Occipital lobe (tissue), 2 donors: ENCODE data around the gene PCDHGA8. TPM values are rescaled to one million over a fixed set of nuclear protein-coding genes. Genes with fewer than 3 reads are reported as not detected.
"Not testable (repeated sequence)": the region's sequence is repeated elsewhere in the genome, so short reads cannot be mapped to it uniquely, and the experiment has no call there.

Experiments used
- DNase-seq: peaks from one replicate; lab custom pipeline; 2025; lab: John Stamatoyannopoulos, UW
- total RNA-seq: library from RNA; depleted of rRNA; stranded (reverse); fragments of >200 nt; gene quantifications from one replicate; pipeline ENCODE4 v1.2.3, GENCODE V29; 2014

The PCDHGA8 gene
- total RNA-seq, 1 donor from 2014 or later, result 8.0 TPM

GRCh38 chr5:141402553-141403243 is 10.3 kb downstream of the PCDHGA8 start, which contains the start of gene PCDHGA9:
PCDHGA9 (plus strand) TSS chr5:141402778; CDS start chr5:141402953, 175 bp downstream.
- DNase-seq, result no peak

GRCh38 chr5:141403387-141403786 is 11.0 kb downstream of the PCDHGA8 start:
- no peak for DNase-seq

GRCh38 chr5:141407790-141408505 is 15.5 kb downstream of the PCDHGA8 start, which contains the start of gene PCDHGB6:
PCDHGB6 (plus strand) TSS chr5:141408021; CDS start chr5:141408203, 182 bp downstream.
- not testable (repeated sequence) for DNase-seq

GRCh38 chr5:141409598-141410306 is 17.3 kb downstream of the PCDHGA8 start:
- DNase-seq, result no peak

- DNase-seq, result no peak
Measured at GRCh38 chr5:141411575-141411974, 19.1 kb downstream of the PCDHGA8 start.

GRCh38 chr5:141412854-141413539 is 20.6 kb downstream of the PCDHGA8 start, which contains the start of gene PCDHGA10:
PCDHGA10 (plus strand) TSS chr5:141412987; CDS start chr5:141413176, 189 bp downstream.
- no peak for DNase-seq

- no peak for DNase-seq
Measured at GRCh38 chr5:141413540-141414069, 21.2 kb downstream of the PCDHGA8 start.

GRCh38 chr5:141414548-141415274 is 22.3 kb downstream of the PCDHGA8 start:
- DNase-seq, result not testable (repeated sequence)

- not testable (repeated sequence) for DNase-seq
Measured at GRCh38 chr5:141415275-141415618, 22.8 kb downstream of the PCDHGA8 start.

- DNase-seq, result not testable (repeated sequence)
Measured at GRCh38 chr5:141417494-141418172, 25.2 kb downstream of the PCDHGA8 start, which contains the start of gene PCDHGB7. PCDHGB7 (plus strand) TSS chr5:141417677; CDS start chr5:141417860, 183 bp downstream.

- no peak for DNase-seq
Measured at GRCh38 chr5:141419074-141419880, 26.8 kb downstream of the PCDHGA8 start.

GRCh38 chr5:141420855-141421488 is 28.5 kb downstream of the PCDHGA8 start, which contains the start of gene PCDHGA11:
PCDHGA11 (plus strand) TSS chr5:141421051; CDS start chr5:141421228, 177 bp downstream.
- no peak for DNase-seq

GRCh38 chr5:141421489-141421855 is 29.0 kb downstream of the PCDHGA8 start:
- DNase-seq, result no peak

GRCh38 chr5:141422742-141423291 is 30.4 kb downstream of the PCDHGA8 start:
- no peak for DNase-seq

- DNase-seq, result no peak
Measured at GRCh38 chr5:141427783-141428426, 35.5 kb downstream of the PCDHGA8 start.

GRCh38 chr5:141430332-141431113 is 38.1 kb downstream of the PCDHGA8 start, which contains the start of gene PCDHGA12:
PCDHGA12 (plus strand) TSS chr5:141430507; CDS start chr5:141430760, 253 bp downstream.
- DNase-seq, result no peak
